HG03066 (cell line): ENCODE results near the gene PGLYRP3.

Experiments
- ATAC-seq: cut with Tn5 transposase; IDR thresholded peaks from one replicate; pipeline ENCODE4 v1.9.1; 2021; ENCODE audit warnings: low read depth; ENCODE audit not compliant: unreplicated experiment

The PGLYRP3 gene

GRCh38 chr1:153262462-153263157 is 50.1 kb downstream of the PGLYRP3 start:
- ATAC-seq, result no peak

GRCh38 chr1:153262070-153262366 is 50.7 kb downstream of the PGLYRP3 start:
- ATAC-seq, result no peak

- ATAC-seq, result no peak
These were observed 51.3 kb downstream of the PGLYRP3 start for GRCh38 chr1:153261281-153262069.

- ATAC-seq, result no peak
These were observed 52.0 kb downstream of the PGLYRP3 start for GRCh38 chr1:153260585-153261280.

GRCh38 chr1:153259387-153259786 is 53.4 kb downstream of the PGLYRP3 start, which contains the start of gene LORICRIN:
LORICRIN (plus strand) TSS chr1:153259687; CDS start chr1:153260950, 1,263 bp downstream.
- no peak for ATAC-seq

- no peak for ATAC-seq
These were observed 59.1 kb downstream of the PGLYRP3 start for GRCh38 chr1:153253693-153254092.

- ATAC-seq, result no peak
These were observed 59.7 kb downstream of the PGLYRP3 start for GRCh38 chr1:153253076-153253475.

GRCh38 chr1:153251988-153252387 is 60.8 kb downstream of the PGLYRP3 start:
- ATAC-seq, result no peak

- no peak for ATAC-seq
These were observed 61.2 kb downstream of the PGLYRP3 start for GRCh38 chr1:153251562-153251961.

- no peak for ATAC-seq
These were observed 61.7 kb downstream of the PGLYRP3 start for GRCh38 chr1:153251087-153251486.

- ATAC-seq, result no peak
These were observed 62.6 kb downstream of the PGLYRP3 start for GRCh38 chr1:153250166-153250565.

GRCh38 chr1:153248176-153248879 is 64.4 kb downstream of the PGLYRP3 start:
- ATAC-seq, result no peak
